ENCODE results near the gene BAD.

The BAD gene

GRCh38 chr11:64220271-64220670, 64.2 kb downstream of the BAD start:
- no peak for TF ChIP-seq REST (IDR thresholded peaks at IDR 0.05; ENCODE audit: insufficient read depth in 1 of 2, low read depth in 2 of 2, low read length in 2 of 2)
- TF ChIP-seq FOXP2 (optimal IDR thresholded peaks at IDR 0.05; ENCODE audit: borderline replicate concordance, extremely low read depth, extremely low read length, insufficient read depth) = no peak
- no peak for TF ChIP-seq SIN3A (IDR thresholded peaks at IDR 0.05; ENCODE audit: borderline replicate concordance, insufficient read depth, low read length)
- no peak for TF ChIP-seq POLR2AphosphoS5 (IDR thresholded peaks at IDR 0.05; ENCODE audit: low read depth, low read length)
- no peak for TF ChIP-seq TAF1 (IDR thresholded peaks at IDR 0.05; ENCODE audit: borderline replicate concordance, insufficient read depth, low read length)

Data from PFSK-1 (cell line).